Duodenal mucosa (tissue), 2 donors: ENCODE measurements around the gene EIF1AD.

Experiments used
- H3K27ac ChIP-seq: one replicate; pipeline ENCODE4 v1.7.0; 2013; ENCODE audit warnings: low read depth, low read length
- H3K27me3 ChIP-seq, 2 donors: one replicate each; pipeline ENCODE4 v1.7.0; 2013; ENCODE audit warnings: low read length in 2 of 2, control low read depth in 1 of 2; ENCODE audit not compliant: insufficient read depth in 2 of 2, control insufficient read depth in 1 of 2
- H3K36me3 ChIP-seq, 2 donors: one replicate each; pipeline ENCODE4 v1.7.0; 2013; ENCODE audit warnings: low read length in 2 of 2, control low read depth in 1 of 2; ENCODE audit not compliant: insufficient read depth in 2 of 2, control insufficient read depth in 1 of 2
- H3K4me1 ChIP-seq, 2 donors: one replicate each; pipeline ENCODE4 v1.7.0; 2013; ENCODE audit warnings: low read length in 2 of 2, control low read depth in 1 of 2; ENCODE audit not compliant: insufficient read depth in 2 of 2, control insufficient read depth in 1 of 2
- H3K4me3 ChIP-seq, 2 donors: one replicate each; pipeline ENCODE4 v1.7.0; 2013; ENCODE audit warnings: low read length in 2 of 2, low read depth in 1 of 2
- H3K9ac ChIP-seq, 2 donors: one replicate each; pipeline ENCODE4 v1.7.0; 2013; ENCODE audit warnings: low read length in 2 of 2, low read depth in 1 of 2
- H3K9me3 ChIP-seq, 2 donors: one replicate each; pipeline ENCODE4 v1.7.0; 2013; ENCODE audit warnings: low read length in 2 of 2, control low read depth in 1 of 2; ENCODE audit not compliant: control insufficient read depth in 1 of 2

EIF1AD gene

GRCh38 chr11:66022401-66023185 is 20.6 kb upstream of the EIF1AD start:
- Histone ChIP-seq H3K36me3 (no peaks in the 10 kb centered on the region), H3K4me1 (peaks cover 0 to 7% of the 10 kb centered on the region in 2 donors), H3K4me3 (peak overlapping the region; percentile 21 to 35), H3K9ac (no peak overlapping the region), H3K9me3 (no peaks in the 10 kb centered on the region), H3K27ac (no peak overlapping the region), H3K27me3 (peaks cover 0 to 4% of the 10 kb centered on the region in 2 donors)

GRCh38 chr11:66020618-66021357 is 18.8 kb upstream of the EIF1AD start:
- Histone ChIP-seq H3K36me3 (no peaks in the 10 kb centered on the region), H3K27ac (no peak overlapping the region), H3K27me3 (peaks cover 0 to 4% of the 10 kb centered on the region in 2 donors), H3K9ac (no peak overlapping the region), H3K4me3 (no peak overlapping the region), H3K4me1 (peaks cover 0 to 7% of the 10 kb centered on the region in 2 donors), H3K9me3 (no peaks in the 10 kb centered on the region)

GRCh38 chr11:66020212-66020611 is 18.3 kb upstream of the EIF1AD start:
- H3K27ac ChIP-seq: no peak overlapping the region
- H3K9me3 ChIP-seq: no peaks in the 10 kb centered on the region
- no peak overlapping the region for H3K9ac ChIP-seq
- H3K4me3 ChIP-seq: no peak overlapping the region
- peaks cover 0 to 4% of the 10 kb centered on the region in 2 donors for H3K27me3 ChIP-seq
- no peaks in the 10 kb centered on the region for H3K36me3 ChIP-seq
- H3K4me1 ChIP-seq: peaks cover 0 to 7% of the 10 kb centered on the region in 2 donors

- Histone ChIP-seq H3K9me3 (no peaks in the 10 kb centered on the region), H3K27ac (no peak overlapping the region), H3K36me3 (no peaks in the 10 kb centered on the region), H3K27me3 (peaks cover 14% of the 10 kb centered on the region in 2 donors), H3K4me3 (no peak overlapping the region), H3K9ac (no peak overlapping the region), H3K4me1 (peaks cover 0 to 2% of the 10 kb centered on the region in 2 donors)
Measured at GRCh38 chr11:66017321-66017720, 15.4 kb upstream of the EIF1AD start.

GRCh38 chr11:66016793-66017177 is 14.8 kb upstream of the EIF1AD start:
- no peak overlapping the region for H3K9ac ChIP-seq
- peaks cover 20% of the 10 kb centered on the region in 2 donors for H3K27me3 ChIP-seq
- H3K27ac ChIP-seq: no peak overlapping the region
- no peak overlapping the region for H3K4me3 ChIP-seq
- H3K36me3 ChIP-seq: no peaks in the 10 kb centered on the region
- H3K4me1 ChIP-seq: no peaks in the 10 kb centered on the region
- H3K9me3 ChIP-seq: no peaks in the 10 kb centered on the region

- Histone ChIP-seq H3K27ac (peak overlapping the region; percentile 10), H3K4me3 (no peak overlapping the region), H3K9me3 (no peaks in the 10 kb centered on the region), H3K9ac (no peak overlapping the region), H3K4me1 (no peaks in the 10 kb centered on the region), H3K36me3 (no peaks in the 10 kb centered on the region), H3K27me3 (peaks cover 26% of the 10 kb centered on the region in 2 donors)
Measured at GRCh38 chr11:66015936-66016792, 14.2 kb upstream of the EIF1AD start.

GRCh38 chr11:66015454-66015881 is 13.5 kb upstream of the EIF1AD start:
- Histone ChIP-seq H3K9me3 (no peaks in the 10 kb centered on the region), H3K9ac (no peak overlapping the region), H3K27ac (no peak overlapping the region), H3K27me3 (peaks cover 28 to 29% of the 10 kb centered on the region in 2 donors), H3K4me1 (no peaks in the 10 kb centered on the region), H3K4me3 (no peak overlapping the region), H3K36me3 (no peaks in the 10 kb centered on the region)

GRCh38 chr11:66014804-66015453 is 13.0 kb upstream of the EIF1AD start:
- no peak overlapping the region for H3K27ac ChIP-seq
- no peak overlapping the region for H3K9ac ChIP-seq

GRCh38 chr11:66013762-66014100 is 11.8 kb upstream of the EIF1AD start:
- no peaks in the 10 kb centered on the region for H3K9me3 ChIP-seq

More at GRCh38 chr11:66014804-66015453, 13.0 kb upstream of the EIF1AD start:
- Histone ChIP-seq H3K9me3 (no peaks in the 10 kb centered on the region), H3K4me1 (no peaks in the 10 kb centered on the region), H3K4me3 (no peak overlapping the region), H3K27me3 (peaks cover 28 to 33% of the 10 kb centered on the region in 2 donors), H3K36me3 (no peaks in the 10 kb centered on the region)

More at GRCh38 chr11:66013762-66014100, 11.8 kb upstream of the EIF1AD start:
- Histone ChIP-seq H3K4me1 (no peaks in the 10 kb centered on the region), H3K27me3 (peaks cover 28 to 33% of the 10 kb centered on the region in 2 donors), H3K27ac (no peak overlapping the region), H3K4me3 (no peak overlapping the region), H3K9ac (no peak overlapping the region), H3K36me3 (no peaks in the 10 kb centered on the region)
